Stimulated activated CD8-positive, alpha-beta memory T cell treated with anti-CD3 and anti-CD28 coated beads, Interleukin-12 subunit alpha, Interleukin-12 subunit beta, amount 100 ng/mL, for 4 hours (primary cell): ENCODE results near the gene SLC6A5.

ENCODE experiments used
- DNase-seq: peaks from one replicate; pipeline ENCODE4 v3.0.0-alpha.2; 2020; ENCODE audit warnings: low read depth

The SLC6A5 gene

GRCh38 chr11:20669820-20670684 is 70.6 kb downstream of the SLC6A5 start:
- DNase-seq, result no peak

- DNase-seq, result no peak
These were observed 71.6 kb downstream of the SLC6A5 start for GRCh38 chr11:20670932-20671403.

GRCh38 chr11:20671856-20672546 is 72.6 kb downstream of the SLC6A5 start:
- DNase-seq, result no peak

GRCh38 chr11:20672575-20672974 is 73.2 kb downstream of the SLC6A5 start:
- no peak for DNase-seq

GRCh38 chr11:20676658-20677057 is 77.2 kb downstream of the SLC6A5 start:
- DNase-seq, result no peak

GRCh38 chr11:20688761-20689160 is 89.4 kb downstream of the SLC6A5 start:
- DNase-seq, result no peak

GRCh38 chr11:20707876-20708275 is 108.5 kb downstream of the SLC6A5 start:
- no peak for DNase-seq
